GM12892 (cell line): ENCODE measurements around the gene PARD6G.

Source experiments
- POLR2AphosphoS5 ChIP-seq: IDR thresholded peaks from 2 replicates; pipeline ENCODE4 v1.6.1; 2011; ENCODE audit warnings: low read depth, low read length, control low read depth
- TAF1 ChIP-seq: IDR thresholded peaks from 2 replicates; pipeline ENCODE4 v1.6.1; 2011; ENCODE audit warnings: low read depth, mild to moderate bottlenecking, control low read depth, low read length, borderline replicate concordance

GRCh38 chr18:80115035-80115434 is 132.3 kb downstream of the PARD6G start:
- TF ChIP-seq POLR2AphosphoS5 = no peak
- no peak for TF ChIP-seq TAF1
